ENCODE measurements around the gene SLIT1.

DNA sequence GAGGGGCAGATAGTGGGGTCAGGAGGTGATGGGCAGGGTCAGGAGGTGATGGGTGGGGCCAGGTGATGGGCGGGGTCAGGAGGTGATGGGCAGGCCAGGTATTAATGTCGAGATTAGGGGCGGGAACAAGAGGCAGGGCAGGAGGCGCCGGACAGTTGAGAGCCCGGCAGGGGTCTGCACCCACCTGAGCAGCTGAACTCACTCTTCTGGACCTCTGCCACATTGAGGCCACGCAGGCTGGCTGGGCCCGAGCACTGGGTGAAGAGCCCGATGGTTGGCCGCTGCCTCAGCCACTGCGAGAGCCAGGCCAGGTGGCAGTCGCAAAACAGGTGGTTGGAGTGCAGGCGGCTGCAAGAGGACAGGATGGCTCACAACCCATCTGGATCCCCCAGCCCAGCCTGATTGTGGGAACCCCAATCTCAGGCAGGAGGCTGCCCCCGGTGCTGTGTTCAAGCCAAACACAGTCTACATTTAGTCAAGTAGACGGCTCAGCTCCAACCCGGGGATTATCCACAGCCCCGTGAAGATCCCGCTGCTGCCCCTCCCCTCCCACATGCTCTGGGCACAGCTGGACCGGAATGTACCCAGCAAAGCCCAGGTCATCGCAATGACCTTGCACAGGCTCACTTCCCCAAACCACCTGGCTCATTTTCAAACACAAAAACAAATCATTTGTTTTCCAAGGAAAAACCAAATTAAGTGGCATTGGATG, 122.3 kb downstream of the SLIT1 start:
- TF ChIP-seq, protein P1, sequence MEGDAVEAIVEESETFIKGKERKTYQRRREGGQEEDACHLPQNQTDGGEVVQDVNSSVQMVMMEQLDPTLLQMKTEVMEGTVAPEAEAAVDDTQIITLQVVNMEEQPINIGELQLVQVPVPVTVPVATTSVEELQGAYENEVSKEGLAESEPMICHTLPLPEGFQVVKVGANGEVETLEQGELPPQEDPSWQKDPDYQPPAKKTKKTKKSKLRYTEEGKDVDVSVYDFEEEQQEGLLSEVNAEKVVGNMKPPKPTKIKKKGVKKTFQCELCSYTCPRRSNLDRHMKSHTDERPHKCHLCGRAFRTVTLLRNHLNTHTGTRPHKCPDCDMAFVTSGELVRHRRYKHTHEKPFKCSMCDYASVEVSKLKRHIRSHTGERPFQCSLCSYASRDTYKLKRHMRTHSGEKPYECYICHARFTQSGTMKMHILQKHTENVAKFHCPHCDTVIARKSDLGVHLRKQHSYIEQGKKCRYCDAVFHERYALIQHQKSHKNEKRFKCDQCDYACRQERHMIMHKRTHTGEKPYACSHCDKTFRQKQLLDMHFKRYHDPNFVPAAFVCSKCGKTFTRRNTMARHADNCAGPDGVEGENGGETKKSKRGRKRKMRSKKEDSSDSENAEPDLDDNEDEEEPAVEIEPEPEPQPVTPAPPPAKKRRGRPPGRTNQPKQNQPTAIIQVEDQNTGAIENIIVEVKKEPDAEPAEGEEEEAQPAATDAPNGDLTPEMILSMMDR (conservative IDR thresholded peaks at IDR 0.05) = no peak
- no peak for TF ChIP-seq ZFX (IDR thresholded peaks at IDR 0.05)

Data from C4-2B (cell line).